ENCODE measurements around the gene NFIA.

DNA sequence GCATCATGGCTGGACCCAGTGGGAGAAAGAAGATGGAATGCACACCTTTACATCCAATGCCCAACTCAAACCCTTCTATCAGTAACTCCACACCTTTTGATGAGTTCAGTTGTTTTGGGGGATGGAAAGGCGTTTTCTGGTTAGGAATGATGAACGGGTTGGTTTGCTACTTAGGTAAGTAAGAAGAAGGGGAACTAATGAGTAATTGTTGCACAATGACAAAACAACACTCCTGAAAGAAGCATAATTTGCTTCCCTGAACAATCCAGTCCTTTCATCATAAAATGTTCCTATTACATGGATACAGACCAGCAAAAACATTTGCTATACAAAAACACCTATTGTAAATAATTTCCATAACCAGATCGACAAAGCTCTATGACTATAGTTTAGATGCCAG lies 35.9 kb upstream of the NFIA start:
- TF ChIP-seq, protein P1, sequence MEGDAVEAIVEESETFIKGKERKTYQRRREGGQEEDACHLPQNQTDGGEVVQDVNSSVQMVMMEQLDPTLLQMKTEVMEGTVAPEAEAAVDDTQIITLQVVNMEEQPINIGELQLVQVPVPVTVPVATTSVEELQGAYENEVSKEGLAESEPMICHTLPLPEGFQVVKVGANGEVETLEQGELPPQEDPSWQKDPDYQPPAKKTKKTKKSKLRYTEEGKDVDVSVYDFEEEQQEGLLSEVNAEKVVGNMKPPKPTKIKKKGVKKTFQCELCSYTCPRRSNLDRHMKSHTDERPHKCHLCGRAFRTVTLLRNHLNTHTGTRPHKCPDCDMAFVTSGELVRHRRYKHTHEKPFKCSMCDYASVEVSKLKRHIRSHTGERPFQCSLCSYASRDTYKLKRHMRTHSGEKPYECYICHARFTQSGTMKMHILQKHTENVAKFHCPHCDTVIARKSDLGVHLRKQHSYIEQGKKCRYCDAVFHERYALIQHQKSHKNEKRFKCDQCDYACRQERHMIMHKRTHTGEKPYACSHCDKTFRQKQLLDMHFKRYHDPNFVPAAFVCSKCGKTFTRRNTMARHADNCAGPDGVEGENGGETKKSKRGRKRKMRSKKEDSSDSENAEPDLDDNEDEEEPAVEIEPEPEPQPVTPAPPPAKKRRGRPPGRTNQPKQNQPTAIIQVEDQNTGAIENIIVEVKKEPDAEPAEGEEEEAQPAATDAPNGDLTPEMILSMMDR (IDR thresholded peaks at IDR 0.05) = no peak
- TF ChIP-seq POLR2A (IDR thresholded peaks at IDR 0.05) (no peak), EP300 (IDR thresholded peaks at IDR 0.05) (no peak), POLR2AphosphoS5 (IDR thresholded peaks at IDR 0.05) (no peak)
